Measurements from ENCODE around the gene KRT12. TPM values are rescaled to one million over a fixed set of nuclear protein-coding genes. Genes with fewer than 3 reads are reported as not detected.
"Not testable (repeated sequence)": the region's sequence is repeated elsewhere in the genome, so short reads cannot be mapped to it uniquely, and the experiment has no call there.

Gene KRT12
- total RNA-seq, 2 donors from 2014 or later, result not detected

DNA sequence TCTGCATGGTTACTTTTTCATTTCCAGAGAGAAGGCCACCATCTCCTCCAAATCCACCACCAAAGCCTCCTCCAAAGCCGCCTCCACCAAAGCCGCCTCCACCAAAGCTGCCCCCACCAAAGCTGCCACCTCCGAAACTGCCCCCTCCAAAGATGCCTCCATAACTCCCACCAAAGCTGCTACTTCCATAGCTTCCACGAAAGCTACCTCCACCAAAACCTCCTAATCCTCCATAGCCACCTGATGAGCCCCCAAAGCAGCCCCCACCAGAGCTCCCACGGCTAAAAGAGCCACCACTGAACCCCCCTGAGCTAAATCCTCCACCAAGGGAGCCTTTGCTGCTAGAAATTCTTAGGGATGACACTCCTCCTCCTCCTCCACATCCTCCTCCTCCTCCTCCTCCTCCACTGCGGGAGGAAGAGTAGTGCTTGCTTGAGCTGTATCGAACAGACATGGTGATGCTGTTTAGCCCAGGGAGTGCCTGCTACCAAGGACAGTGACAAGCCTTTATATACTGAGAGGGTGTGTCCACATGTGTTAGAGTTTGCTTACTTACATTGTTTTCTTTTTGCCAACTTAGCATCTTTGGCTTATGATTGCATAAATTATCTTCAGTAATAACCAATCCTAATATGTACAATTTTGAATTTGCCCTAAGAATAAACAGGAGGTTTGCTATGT lies 44.8 kb downstream of the KRT12 start, which contains the start of gene KRT10:
Gene KRT10, minus strand, starts transcription at position 483 of the 681 bp plus-strand sequence. Its CDS starts 29 bp downstream, at position 454.
- no peaks in the 10 kb centered on the region for H3K9me3 ChIP-seq (ENCODE audit: control insufficient read depth, low read length, poor library complexity, severe bottlenecking)
- Mint-ChIP-seq H3K27ac (no peak within 1 kb of the TSS), H3K36me3 (ENCODE audit: low read depth) (peaks cover 12% of the 10 kb centered on the region), H3K27me3 (peaks cover 28% of the 10 kb centered on the region), H3K4me1 (peaks cover 7% of the 10 kb centered on the region), H3K4me3 (no peak within 1 kb of the TSS)
- no peak for DNase-seq
- ATAC-seq, result no peak

DNA sequence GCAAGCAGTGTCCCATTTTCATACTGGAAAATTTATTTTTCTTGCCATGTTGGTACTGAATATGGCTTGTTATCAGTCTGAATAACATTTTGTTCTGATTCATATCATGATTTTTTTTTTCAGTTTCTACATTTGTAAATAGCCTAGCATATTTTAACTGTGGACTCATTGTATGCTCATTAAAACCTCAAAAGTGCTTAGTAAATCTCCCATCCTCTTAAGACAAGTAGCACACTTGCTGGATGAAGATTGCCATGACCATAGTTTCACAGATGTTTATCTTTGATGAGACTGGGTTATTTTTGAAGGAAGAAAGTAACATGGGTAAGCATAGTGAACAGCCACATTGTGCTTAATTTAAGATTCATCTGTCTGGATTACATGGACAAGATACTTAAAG lies 45.5 kb downstream of the KRT12 start:
- peaks cover 6% of the 10 kb centered on the region for H3K4me1 Mint-ChIP-seq
- peaks cover 11% of the 10 kb centered on the region for H3K36me3 Mint-ChIP-seq (ENCODE audit: low read depth)
- no peak for ATAC-seq

DNA sequence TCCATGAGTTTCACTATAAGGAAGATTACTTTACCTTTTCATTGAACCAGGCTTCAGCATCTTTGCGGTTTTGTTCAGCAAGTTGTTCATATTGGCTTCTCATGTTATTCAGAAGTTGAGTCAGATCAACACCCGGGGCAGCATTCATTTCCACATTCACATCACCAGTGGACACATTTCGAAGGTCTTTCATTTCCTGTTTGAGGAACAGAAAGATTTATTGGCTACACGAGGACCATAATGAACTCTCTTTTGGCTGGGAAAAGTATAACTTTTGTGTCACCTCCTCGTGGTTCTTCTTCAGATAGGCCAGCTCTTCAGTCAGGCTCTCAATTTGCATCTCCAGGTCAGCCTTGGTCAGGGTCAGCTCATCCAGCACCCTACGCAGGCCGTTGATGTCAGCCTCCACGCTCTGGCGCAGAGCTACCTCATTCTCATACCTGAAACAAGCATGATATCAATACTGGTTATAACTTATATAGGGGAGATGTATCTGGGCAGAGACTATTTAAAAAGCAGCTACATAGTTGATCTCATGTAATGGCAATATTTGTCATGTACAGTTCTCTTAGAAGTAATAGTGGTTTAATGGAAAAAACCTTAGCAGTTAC lies 46.7 kb downstream of the KRT12 start:
- Mint-ChIP-seq H3K27ac (no peak overlapping the region), H3K36me3 (ENCODE audit: low read depth) (peaks cover 5% of the 10 kb centered on the region), H3K4me3 (peak overlapping the region; percentile 19)

More for the DNA sequence above, 45.5 kb downstream of the KRT12 start:
- peaks cover 20% of the 10 kb centered on the region for H3K27me3 Mint-ChIP-seq
- no peak for DNase-seq
- no peaks in the 10 kb centered on the region for H3K9me3 ChIP-seq (ENCODE audit: control insufficient read depth, low read length, poor library complexity, severe bottlenecking)
- no peak overlapping the region for H3K4me3 Mint-ChIP-seq
- H3K27ac Mint-ChIP-seq, result no peak overlapping the region

DNA sequence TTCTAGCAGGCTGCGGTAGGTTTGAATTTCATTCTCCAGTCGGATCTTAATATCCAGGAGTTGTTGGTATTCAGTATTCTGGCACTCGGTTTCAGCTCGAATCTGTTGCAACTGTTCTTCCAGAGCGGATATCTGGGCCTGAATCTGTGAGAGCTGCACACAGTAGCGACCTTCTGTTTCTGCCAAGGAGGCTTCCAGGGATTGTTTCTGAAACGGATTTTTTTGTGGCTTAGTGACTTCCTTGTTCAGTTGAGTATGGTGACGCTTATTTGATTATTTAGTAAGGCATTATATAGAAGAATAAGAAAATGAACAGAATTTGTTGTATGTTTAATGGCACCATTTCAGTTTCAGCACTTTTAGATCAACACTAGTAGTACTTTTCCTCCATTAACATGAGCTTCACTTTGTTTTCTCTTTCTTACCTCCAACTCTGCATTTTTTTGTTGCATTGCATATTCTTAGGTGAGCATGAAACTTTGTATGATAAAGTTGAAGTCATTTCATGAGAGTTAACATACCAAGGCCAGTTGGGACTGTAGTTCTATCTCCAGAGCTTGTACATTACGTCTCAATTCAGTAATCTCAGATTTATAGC lies 47.4 kb downstream of the KRT12 start:
- peak overlapping the region; percentile 27 for H3K27ac Mint-ChIP-seq
- no peak for ATAC-seq
- H3K9me3 ChIP-seq (ENCODE audit: control insufficient read depth, low read length, poor library complexity, severe bottlenecking), result no peaks in the 10 kb centered on the region
- peak overlapping the region; percentile 77 for H3K4me3 Mint-ChIP-seq
- DNase-seq, result no peak
- peaks cover 4% of the 10 kb centered on the region for H3K4me1 Mint-ChIP-seq
- peaks cover 9% of the 10 kb centered on the region for H3K27me3 Mint-ChIP-seq
- H3K36me3 Mint-ChIP-seq (ENCODE audit: low read depth), result peaks cover 5% of the 10 kb centered on the region

More for the DNA sequence above, 46.7 kb downstream of the KRT12 start:
- Mint-ChIP-seq H3K4me1 (peaks cover 4% of the 10 kb centered on the region), H3K27me3 (peaks cover 8% of the 10 kb centered on the region)
- DNase-seq (no peak), ATAC-seq (no peak)
- H3K9me3 ChIP-seq (ENCODE audit: control insufficient read depth, low read length, poor library complexity, severe bottlenecking), result no peaks in the 10 kb centered on the region

DNA sequence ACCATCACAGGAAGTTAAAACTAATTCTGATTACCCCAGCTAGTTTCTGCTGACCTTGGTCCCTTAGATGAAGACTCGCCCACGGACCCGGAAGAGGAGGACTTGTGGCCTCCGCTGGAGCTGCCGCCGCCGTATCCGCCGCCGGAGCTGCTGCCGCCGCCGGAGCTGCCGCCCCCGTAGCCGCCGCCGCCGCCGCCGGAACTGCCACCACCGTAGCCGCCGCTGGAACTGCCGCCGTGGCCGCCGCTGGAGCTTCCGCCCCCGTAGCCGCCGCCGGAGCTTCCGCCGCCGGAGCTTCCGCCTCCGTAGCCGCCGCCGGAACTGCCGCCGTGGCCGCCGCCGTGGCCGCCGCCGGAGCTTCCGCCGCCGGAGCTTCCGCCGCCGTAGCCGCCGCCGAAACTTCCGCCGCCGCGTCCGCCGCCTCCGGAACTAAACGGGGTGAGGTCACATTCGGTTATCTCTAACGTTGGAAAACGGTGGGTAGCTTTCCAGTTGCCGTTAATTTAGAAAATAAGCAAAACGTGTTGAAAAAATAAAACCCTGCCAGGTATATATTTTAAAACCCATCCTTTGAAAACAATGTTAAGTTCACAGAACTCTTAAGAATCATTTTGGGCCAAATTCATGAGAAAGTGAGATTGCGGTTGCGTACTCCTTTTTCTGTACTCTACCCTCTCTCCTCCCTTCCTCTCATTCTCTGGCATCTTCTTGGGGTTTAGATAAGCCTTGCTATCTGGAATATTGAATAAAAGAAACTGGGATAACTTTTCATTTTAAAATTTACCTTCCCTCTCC lies 48.1 kb downstream of the KRT12 start:
- Mint-ChIP-seq H3K27me3 (peaks cover 16% of the 10 kb centered on the region), H3K4me3 (peak overlapping the region; percentile 89), H3K27ac (peak overlapping the region; percentile 91), H3K4me1 (peaks cover 4% of the 10 kb centered on the region), H3K36me3 (ENCODE audit: low read depth) (peaks cover 5% of the 10 kb centered on the region)
- ATAC-seq, result peak; percentile 89
- DNase-seq, result peak; percentile 76 to 79 (median 78)
- no peaks in the 10 kb centered on the region for H3K9me3 ChIP-seq (ENCODE audit: control insufficient read depth, low read length, poor library complexity, severe bottlenecking)

DNA sequence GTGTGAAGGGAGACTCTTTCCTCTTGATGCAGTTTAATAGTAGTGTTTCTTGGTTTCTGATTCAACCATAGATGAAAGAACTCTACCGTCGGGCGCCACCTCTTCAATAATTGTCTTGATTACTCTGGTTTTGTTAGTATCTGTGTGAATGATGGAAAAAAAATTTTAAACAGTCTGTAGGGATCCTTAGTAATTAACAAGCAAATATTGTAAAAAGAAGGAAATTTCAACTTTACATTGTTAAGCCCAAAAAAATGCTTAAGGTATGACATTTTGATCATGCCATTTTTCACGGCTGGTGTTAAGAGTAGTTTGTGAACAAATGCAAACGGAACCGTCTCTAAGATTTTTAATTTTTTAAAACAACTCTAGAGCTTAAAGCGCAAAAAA lies 48.7 kb downstream of the KRT12 start:
- peaks cover 4% of the 10 kb centered on the region for H3K4me1 Mint-ChIP-seq
- H3K36me3 Mint-ChIP-seq (ENCODE audit: low read depth), result peaks cover 5% of the 10 kb centered on the region
- H3K27me3 Mint-ChIP-seq, result peaks cover 21% of the 10 kb centered on the region
- peak overlapping the region; percentile 89 for H3K4me3 Mint-ChIP-seq
- DNase-seq, result no peak
- peak overlapping the region; percentile 91 for H3K27ac Mint-ChIP-seq
- ATAC-seq, result peak; percentile 7
- H3K9me3 ChIP-seq (ENCODE audit: control insufficient read depth, low read length, poor library complexity, severe bottlenecking), result no peaks in the 10 kb centered on the region

DNA sequence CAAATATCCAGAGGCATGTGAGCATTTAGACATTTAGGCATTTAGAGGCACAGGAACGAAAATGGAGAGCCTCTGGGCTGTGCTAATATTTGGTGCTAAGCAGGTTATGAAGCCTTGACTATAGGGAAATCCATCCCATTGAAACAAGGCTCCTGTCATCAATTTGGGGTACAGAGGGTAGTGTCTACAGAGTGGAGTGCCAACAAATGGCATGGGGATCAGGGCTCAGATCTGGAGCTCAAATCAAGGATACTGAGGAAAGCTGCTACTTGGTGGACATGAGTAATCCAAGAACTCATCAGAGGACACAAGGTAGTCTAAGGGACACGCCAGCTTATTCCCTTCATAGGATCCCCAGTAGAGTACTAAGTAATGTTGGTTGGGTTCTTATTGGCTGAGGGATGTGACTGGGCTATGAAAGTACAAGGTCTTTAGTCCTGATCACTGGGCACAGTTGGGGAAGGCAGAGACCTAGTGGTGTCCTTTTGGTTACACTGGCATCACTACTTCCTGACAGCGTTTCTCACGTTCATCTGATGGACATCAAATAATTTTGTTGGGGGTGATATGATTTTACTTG lies 49.8 kb downstream of the KRT12 start:
- H3K4me3 Mint-ChIP-seq, result peak overlapping the region; percentile 53
- H3K27me3 Mint-ChIP-seq, result peaks cover 31% of the 10 kb centered on the region
- ATAC-seq (no peak), DNase-seq (no peak)
- H3K9me3 ChIP-seq (ENCODE audit: control insufficient read depth, low read length, poor library complexity, severe bottlenecking), result no peaks in the 10 kb centered on the region
- peaks cover 4% of the 10 kb centered on the region for H3K4me1 Mint-ChIP-seq
- H3K27ac Mint-ChIP-seq, result peak overlapping the region; percentile 91
- H3K36me3 Mint-ChIP-seq (ENCODE audit: low read depth), result peaks cover 5% of the 10 kb centered on the region

DNA sequence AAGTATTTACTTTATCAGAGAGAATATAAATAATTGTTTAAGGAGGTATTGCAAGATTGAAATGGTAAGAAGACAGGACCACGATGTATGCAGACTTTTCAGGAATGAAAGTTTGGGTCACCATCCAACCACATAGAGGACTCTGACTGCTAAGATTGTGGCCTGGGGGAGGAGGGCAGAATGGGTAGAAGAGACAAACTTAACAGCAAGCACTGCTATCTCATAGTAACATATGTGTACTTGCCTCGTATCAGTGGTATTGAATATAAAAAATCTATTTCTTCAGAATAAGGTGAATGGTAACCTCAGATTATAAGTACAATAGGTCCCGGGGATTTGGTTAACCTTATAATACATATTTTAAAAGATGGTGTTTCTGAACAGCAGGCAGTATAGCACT lies 50.5 kb downstream of the KRT12 start:
- Mint-ChIP-seq H3K27me3 (peaks cover 37% of the 10 kb centered on the region), H3K4me3 (no peak overlapping the region), H3K27ac (no peak overlapping the region), H3K36me3 (ENCODE audit: low read depth) (peaks cover 5% of the 10 kb centered on the region), H3K4me1 (peaks cover 4% of the 10 kb centered on the region)
- no peak for DNase-seq
- no peak for ATAC-seq
- no peaks in the 10 kb centered on the region for H3K9me3 ChIP-seq (ENCODE audit: control insufficient read depth, low read length, poor library complexity, severe bottlenecking)

DNA sequence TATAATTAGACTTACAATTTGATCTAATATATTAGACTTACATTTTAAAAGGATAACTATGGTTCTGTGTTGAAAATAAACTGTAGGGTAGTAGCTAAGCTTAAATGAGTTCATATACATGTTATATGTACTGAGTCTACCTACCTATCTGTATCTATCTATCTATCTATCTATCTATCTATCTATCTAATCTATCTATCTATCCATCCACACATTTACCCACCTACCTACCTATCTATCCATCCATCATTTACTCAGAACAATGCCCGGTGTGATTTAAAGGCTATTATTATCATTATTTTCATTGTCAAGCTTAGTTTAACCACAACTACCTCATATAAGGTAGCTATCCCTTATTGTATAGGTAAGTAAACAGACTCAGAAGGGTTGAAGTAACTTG lies 51.6 kb downstream of the KRT12 start:
- Mint-ChIP-seq H3K36me3 (ENCODE audit: low read depth) (peaks cover 7% of the 10 kb centered on the region), H3K27ac (no peak overlapping the region), H3K4me3 (no peak overlapping the region), H3K4me1 (peaks cover 4% of the 10 kb centered on the region), H3K27me3 (peaks cover 44% of the 10 kb centered on the region)
- ATAC-seq (no peak), DNase-seq (no peak)
- H3K9me3 ChIP-seq (ENCODE audit: control insufficient read depth, low read length, poor library complexity, severe bottlenecking), result no peaks in the 10 kb centered on the region

DNA sequence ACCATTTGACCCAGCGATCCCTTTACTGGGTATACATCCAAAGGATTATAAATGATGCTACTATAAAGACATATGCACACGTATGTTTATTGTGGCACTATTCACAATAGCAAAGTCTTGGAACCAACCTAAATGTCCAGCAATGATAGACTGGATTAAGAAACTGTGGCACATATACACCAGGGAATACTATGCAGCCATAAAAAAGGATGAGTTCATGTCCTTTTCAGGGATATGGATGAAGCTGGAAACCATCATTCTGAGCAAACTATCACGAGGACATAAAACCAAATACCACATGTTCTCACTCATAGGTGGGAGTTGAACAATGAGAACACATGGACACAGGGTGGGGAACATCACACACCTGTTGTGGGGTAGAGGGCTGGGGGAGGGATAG lies 52.4 kb downstream of the KRT12 start:
- not testable (repeated sequence) for H3K9me3 ChIP-seq (ENCODE audit: control insufficient read depth, low read length, poor library complexity, severe bottlenecking); H3K27ac Mint-ChIP-seq; DNase-seq; H3K36me3 Mint-ChIP-seq (ENCODE audit: low read depth); H3K4me1 Mint-ChIP-seq; H3K4me3 Mint-ChIP-seq; ATAC-seq
- H3K27me3 Mint-ChIP-seq, result peaks cover 47% of the 10 kb centered on the region

DNA sequence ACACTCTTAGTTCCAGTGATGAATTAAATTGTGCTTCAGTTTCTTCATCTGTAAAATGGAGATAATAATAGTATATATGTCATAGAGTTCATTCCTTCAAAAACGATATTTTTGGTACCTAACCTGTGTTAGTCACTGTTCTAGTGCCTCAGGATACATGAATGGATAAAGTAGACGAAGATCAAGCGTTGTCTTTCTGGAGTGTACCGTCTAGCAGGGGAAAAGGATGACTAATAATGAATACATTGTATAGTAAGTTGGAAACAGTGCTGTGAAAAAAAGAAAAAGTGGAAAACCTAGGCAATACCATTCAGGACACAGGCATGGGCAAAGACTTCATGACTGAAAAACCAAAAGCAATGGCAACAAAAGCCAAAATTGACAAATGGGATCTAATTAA lies 53.2 kb downstream of the KRT12 start:
- no peak overlapping the region for H3K27ac Mint-ChIP-seq
- no peaks in the 10 kb centered on the region for H3K9me3 ChIP-seq (ENCODE audit: control insufficient read depth, low read length, poor library complexity, severe bottlenecking)
- H3K36me3 Mint-ChIP-seq (ENCODE audit: low read depth), result peaks cover 7% of the 10 kb centered on the region
- H3K27me3 Mint-ChIP-seq, result peaks cover 50% of the 10 kb centered on the region
- peaks cover 4% of the 10 kb centered on the region for H3K4me1 Mint-ChIP-seq
- DNase-seq (no peak), ATAC-seq (no peak)
- no peak overlapping the region for H3K4me3 Mint-ChIP-seq

DNA sequence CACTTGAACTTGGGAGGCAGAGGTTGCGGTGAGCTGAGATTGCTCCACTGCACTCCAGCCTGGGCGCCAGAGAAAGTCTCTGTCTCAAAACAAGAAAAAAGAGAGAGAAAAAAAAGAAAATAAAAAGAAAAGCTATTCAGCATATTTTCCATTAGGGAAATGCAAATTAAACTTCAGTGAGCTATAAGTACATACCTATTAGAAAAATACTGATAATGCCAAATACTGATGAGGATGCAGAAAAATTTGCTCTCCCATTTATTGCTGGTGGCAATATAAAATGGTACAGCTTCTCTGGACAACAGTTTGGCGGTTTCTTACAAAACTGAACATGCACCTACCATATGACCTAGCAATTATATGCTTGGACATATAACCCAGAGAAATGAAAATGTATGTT lies 54.4 kb downstream of the KRT12 start:
- Mint-ChIP-seq H3K27ac (no peak overlapping the region), H3K4me1 (no peaks in the 10 kb centered on the region), H3K4me3 (no peak overlapping the region), H3K36me3 (ENCODE audit: low read depth) (peaks cover 5% of the 10 kb centered on the region), H3K27me3 (peaks cover 61% of the 10 kb centered on the region)
- ATAC-seq, result no peak
- DNase-seq, result no peak
- no peaks in the 10 kb centered on the region for H3K9me3 ChIP-seq (ENCODE audit: control insufficient read depth, low read length, poor library complexity, severe bottlenecking)

All from T-helper 17 cell (primary cell).